Adrenal gland (tissue), 12 donors: ENCODE measurements around the gene DNAH1. TPM values are rescaled to one million over a fixed set of nuclear protein-coding genes. Genes with fewer than 3 reads are reported as not detected.
A peak's percentile ranks its signal among the peaks of the same experiment; 100 is the strongest.

Experiments
- DNase-seq, 7 donors: peaks; one replicate each; pipeline ENCODE4 v3.0.0-alpha.2; 2019 to 2020
- H3K27ac ChIP-seq, 5 donors: fragments of 200-600 bp; sonication (generic) in 4 of 5; 1 replicate in 3 of 5; 2 replicates in 2 of 5; pipeline versions ENCODE4 v1.5.1 to v1.8.0; 2016 to 2020; ENCODE audit warnings: mild to moderate bottlenecking in 1 of 5
- H3K27me3 ChIP-seq: fragments of 200-600 bp; 2 replicates; pipeline ENCODE4 v1.8.0; 2021
- H3K36me3 ChIP-seq, 2 donors: fragments of 200-600 bp; replicated peaks in 1 of 2; 1 replicate in 1 of 2; 2 replicates in 1 of 2; pipeline versions ENCODE4 v1.5.1 to v1.8.0; 2018 to 2022
- H3K4me1 ChIP-seq, 2 donors: fragments of 200-600 bp; replicated peaks in 1 of 2; 1 replicate in 1 of 2; 2 replicates in 1 of 2; pipeline versions ENCODE4 v1.5.1 to v1.8.0; 2018 to 2021
- H3K4me3 ChIP-seq, 4 donors: fragments of 200-600 bp; sonication (generic) in 3 of 4; one replicate each; pipeline ENCODE4 v1.5.1; 2016 to 2018
- H3K9me3 ChIP-seq, 3 donors: fragments of 200-600 bp; sonication (generic) in 1 of 3; replicated peaks in 1 of 3; 1 replicate in 2 of 3; 2 replicates in 1 of 3; pipeline versions ENCODE4 v1.5.1 to v1.8.0; 2016 to 2021
- CTCF ChIP-seq, 6 experiments: fragments of 450-650 bp in 4 of 6; fragments of 200-600 bp in 2 of 6; sonication (generic) in 1 of 6; IDR thresholded peaks; 1 replicate in 5 of 6; 2 replicates in 1 of 6; pipeline versions ENCODE4 v1.5.1 to v1.8.0; 2016 to 2021; ENCODE audit warnings: antibody characterized with exemption in 6 of 6, mild to moderate bottlenecking in 2 of 6, moderate library complexity in 1 of 6
- POLR2A ChIP-seq, 2 donors: fragments of 450-650 bp; IDR thresholded peaks; one replicate each; pipeline ENCODE4 v1.6.1; 2017; ENCODE audit warnings: antibody characterized with exemption in 2 of 2, mild to moderate bottlenecking in 2 of 2, moderate library complexity in 1 of 2
- WGBS, 4 donors: extraction: QIAGEN DNeasy Blood & Tissue Kit in 2 of 4; methylation state at CpG; one replicate each; pipeline versions ENCODE4 v1.1.5 to v1.1.7; 2013 to 2017; 5-methylcytosine and 5-hydroxymethylcytosine counted together
- intact Hi-C, 2 donors: fragments of 100-400 bp; cut with DNase I; formaldehyde crosslinking; loops; one replicate each; pipeline versions ENCODE4 v1.14.1 to v1.15.0; 2022 to 2023
- polyA plus RNA-seq, 3 donors: library from polyadenylated mRNA; stranded (reverse); fragments of 200-250 nt in 2 of 3; fragments of 350-450 nt in 1 of 3; fragmentation: Illumina TruSeq in 1 of 3; extraction: RNeasy Lipid Tissue Mini Kit (QIAGEN cat#74804) in 1 of 3; gene quantifications; one replicate each; pipeline ENCODE4 v1.2.3, GENCODE V29; 2013 to 2014
- total RNA-seq, 9 donors: library from RNA; depleted of rRNA in 4 of 9; stranded (reverse); fragments of >200 nt in 4 of 9; fragments of 120-200 nt in 1 of 9; fragmentation: NEBNext Ultra II Directional in 1 of 9; extraction: Animal tissue kit (Norgen Biotek cat#: 25700) in 1 of 9; gene quantifications; one replicate each; pipeline versions ENCODE4 v1.1.0 to v1.2.4, GENCODE V29; 2013 to 2023
- donor health status: healthy with polysubstance abuse.
- donor health status: Bipolar disorder and iron deficiency.
- donor health status: DM: yes; HTN: yes; CAD: no.
- donor health status: DM: no; HTN: no; CAD: no.
- donor health status: DM: no; HTN: no; CAD: no.
- donor health status: DM: yes; HTN: yes; CAD: no.

Gene DNAH1
- total and polyA plus RNA-seq, 12 donors: 2.1 to 24.4 (median 9.0) TPM

- H3K27me3 ChIP-seq: no peaks in the 10 kb centered on the region
- peaks cover 0 to 5% of the 10 kb centered on the region in 2 donors for H3K36me3 ChIP-seq
- TF ChIP-seq CTCF (IDR thresholded peaks at IDR 0.05) (no peak), POLR2A (IDR thresholded peaks at IDR 0.05) (no peak)
- intact Hi-C loops: no loop called here
- no peak for DNase-seq
- no peaks in the 10 kb centered on the region for H3K9me3 ChIP-seq
- H3K27ac ChIP-seq: no peak overlapping the region
- H3K4me3 ChIP-seq: no peak overlapping the region
- no peaks in the 10 kb centered on the region for H3K4me1 ChIP-seq
- WGBS, 4 donors: 93 to 95% (median 93%) methylated on average over 8 to 13 of the region's 13 CpGs
Measured at GRCh38 chr3:52370531-52370930, 54.4 kb downstream of the DNAH1 start.

GRCh38 chr3:52372822-52373504 lies 56.8 kb downstream of the DNAH1 start:
- intact Hi-C loops: no loop called here
- Histone ChIP-seq H3K4me1 (no peaks in the 10 kb centered on the region), H3K36me3 (peaks cover 0 to 5% of the 10 kb centered on the region in 2 donors), H3K27me3 (no peaks in the 10 kb centered on the region), H3K4me3 (peak overlapping the region in 1 of 4 donors; percentile 20), H3K9me3 (no peaks in the 10 kb centered on the region), H3K27ac (peak overlapping the region in 1 of 5 donors; percentile 16)
- TF ChIP-seq POLR2A (IDR thresholded peaks at IDR 0.05) (no peak), CTCF (IDR thresholded peaks at IDR 0.05) (no peak)
- no peak for DNase-seq
- 59 to 69% (median 62%) methylated on average over 31 to 40 of the region's 40 CpGs for WGBS, 4 donors

GRCh38 chr3:52373676-52374075 lies 57.6 kb downstream of the DNAH1 start:
- no peak for DNase-seq
- H3K36me3 ChIP-seq: peaks cover 0 to 5% of the 10 kb centered on the region in 2 donors
- H3K4me1 ChIP-seq: no peaks in the 10 kb centered on the region
- H3K4me3 ChIP-seq: no peak overlapping the region
- WGBS, 4 donors: 74 to 83% (median 80%) methylated on average over 6 of the region's 6 CpGs
- H3K9me3 ChIP-seq: no peaks in the 10 kb centered on the region
- intact Hi-C loops: no loop called here
- no peak for TF ChIP-seq CTCF (IDR thresholded peaks at IDR 0.05)
- no peak for TF ChIP-seq POLR2A (IDR thresholded peaks at IDR 0.05)
- H3K27ac ChIP-seq: no peak overlapping the region
- no peaks in the 10 kb centered on the region for H3K27me3 ChIP-seq

- H3K9me3 ChIP-seq: no peaks in the 10 kb centered on the region
- no peak for DNase-seq
- H3K4me1 ChIP-seq: no peaks in the 10 kb centered on the region
- intact Hi-C loops: no loop called here
- TF ChIP-seq CTCF (IDR thresholded peaks at IDR 0.05) (no peak), POLR2A (IDR thresholded peaks at IDR 0.05) (no peak)
- no peak overlapping the region for H3K4me3 ChIP-seq
- H3K36me3 ChIP-seq: peaks cover 0 to 5% of the 10 kb centered on the region in 2 donors
- no peak overlapping the region for H3K27ac ChIP-seq
- no peaks in the 10 kb centered on the region for H3K27me3 ChIP-seq
- WGBS, 4 donors: 91 to 96% (median 93%) methylated on average over 2 of the region's 2 CpGs
Measured at GRCh38 chr3:52374173-52374572, 58.1 kb downstream of the DNAH1 start.
